B cell (primary cell): Measurements from ENCODE around the gene MYOM1. TPM values are rescaled to one million over a fixed set of nuclear protein-coding genes. Genes with fewer than 3 reads are reported as not detected.
A peak's percentile ranks its signal among the peaks of the same experiment; 100 is the strongest.

ENCODE experiments used
- ATAC-seq: fragments of 200-7000 bp; cut with Tn5 transposase; one replicate; pipeline ENCODE4 v1.10.0; 2021; ENCODE audit warnings: low read depth, mild to moderate bottlenecking, moderate number of reproducible peaks, moderate library complexity
- CTCF ChIA-PET: fragments of 350-600 bp; sonication (Branson Sonifier 250); formaldehyde crosslinking; loops from one replicate; lab custom pipeline; 2021; ENCODE audit warnings: antibody characterized with exemption, inconsistent platforms; lab: Charles Lee
- POLR2A ChIA-PET: fragments of 350-600 bp; sonication (Branson Sonifier 250); formaldehyde crosslinking; loops from one replicate; lab custom pipeline; 2021; ENCODE audit warnings: antibody characterized with exemption; lab: Charles Lee
- DNase-seq: peaks from one replicate; pipeline ENCODE4 v3.0.0; 2013
- H2AFZ ChIP-seq: 2 replicates; pipeline ENCODE4 v1.6.1; 2012; ENCODE audit warnings: mild to moderate bottlenecking, low read depth, low read length; ENCODE audit not compliant: insufficient read depth, poor library complexity, severe bottlenecking
- H3K27ac ChIP-seq, 2 donors: 1 replicate in 1 of 2; 2 replicates in 1 of 2; pipeline ENCODE4 v1.5.1; 2012 to 2013; ENCODE audit warnings: low read length in 2 of 2, mild to moderate bottlenecking in 2 of 2, moderate library complexity in 1 of 2
- H3K27me3 ChIP-seq, 4 experiments: fragments of 200-600 bp in 1 of 4; sonication (generic) in 1 of 4; replicated peaks in 1 of 4; 1 replicate in 2 of 4; 2 replicates in 2 of 4; pipeline versions ENCODE4 v1.6.1 to v1.7.0; 2013 to 2016; ENCODE audit warnings: low read length in 3 of 4, mild to moderate bottlenecking in 2 of 4, mixed read lengths in 1 of 4, moderate library complexity in 1 of 4; ENCODE audit not compliant: insufficient read depth in 4 of 4, control insufficient read depth in 3 of 4; ENCODE audit errors: control extremely low read depth in 1 of 4
- H3K36me3 ChIP-seq, 2 experiments: replicated peaks in 1 of 2; 1 replicate in 1 of 2; 2 replicates in 1 of 2; pipeline versions ENCODE4 v1.6.1 to v1.7.1; 2013; ENCODE audit warnings: low read length in 1 of 2; ENCODE audit not compliant: insufficient read depth in 2 of 2, control insufficient read depth in 1 of 2; ENCODE audit errors: control extremely low read depth in 1 of 2, extremely low read depth in 1 of 2
- H3K4me1 ChIP-seq, 2 donors: fragments of 200-600 bp in 1 of 2; sonication (generic) in 1 of 2; 1 replicate in 1 of 2; 2 replicates in 1 of 2; pipeline versions ENCODE4 v1.5.1 to v1.6.1; 2013 to 2017; ENCODE audit warnings: low read length in 2 of 2; ENCODE audit not compliant: control insufficient read depth in 2 of 2, insufficient read depth in 2 of 2
- H3K4me2 ChIP-seq: replicated peaks from 2 replicates; pipeline ENCODE3; 2012; ENCODE audit warnings: mild to moderate bottlenecking, low read depth, low read length; ENCODE audit not compliant: poor library complexity, severe bottlenecking
- H3K4me3 ChIP-seq, 5 experiments: fragments of 200-600 bp in 1 of 5; sonication (generic) in 1 of 5; 1 replicate in 3 of 5; 2 replicates in 2 of 5; pipeline versions ENCODE4 v1.5.1 to v1.7.0; 2011 to 2016; ENCODE audit warnings: low read length in 4 of 5, mild to moderate bottlenecking in 4 of 5, low read depth in 2 of 5, control low read depth in 1 of 5, moderate library complexity in 1 of 5; ENCODE audit not compliant: insufficient read depth in 1 of 5; ENCODE audit errors: control extremely low read depth in 1 of 5, extremely low read depth in 1 of 5
- H3K79me2 ChIP-seq: fragments of 200-600 bp; sonication (generic); one replicate; pipeline ENCODE4 v1.6.0; 2016; ENCODE audit warnings: low read length; ENCODE audit not compliant: control insufficient read depth, insufficient read depth
- H3K9ac ChIP-seq: fragments of 200-600 bp; sonication (generic); 2 replicates; pipeline ENCODE4 v1.6.1; 2017; ENCODE audit warnings: mild to moderate bottlenecking, low read length, moderate library complexity
- H3K9me3 ChIP-seq, 3 donors: one replicate each; pipeline versions ENCODE4 v1.6.1 to v1.7.1; 2013; ENCODE audit warnings: low read length in 2 of 3; ENCODE audit not compliant: control insufficient read depth in 2 of 3, insufficient read depth in 1 of 3; ENCODE audit errors: control extremely low read depth in 1 of 3
- H4K20me1 ChIP-seq: 2 replicates; pipeline ENCODE4 v1.6.0; 2012; ENCODE audit warnings: mild to moderate bottlenecking, low read length; ENCODE audit not compliant: insufficient read depth, control insufficient read depth, poor library complexity, severe bottlenecking
- H3K27ac Mint-ChIP-seq: one replicate; pipeline ENCODE4 v1.8.0; 2021; ENCODE audit warnings: mixed read lengths
- H3K27me3 Mint-ChIP-seq: one replicate; pipeline ENCODE4 v1.8.0; 2021; ENCODE audit warnings: mixed read lengths
- H3K4me1 Mint-ChIP-seq: one replicate; pipeline ENCODE4 v1.8.0; 2021; ENCODE audit warnings: mixed read lengths
- H3K4me3 Mint-ChIP-seq: one replicate; pipeline ENCODE4 v1.8.0; 2021; ENCODE audit warnings: mixed read lengths
- H3K9me3 Mint-ChIP-seq: one replicate; pipeline ENCODE4 v1.8.0; 2022; ENCODE audit warnings: mixed read lengths; ENCODE audit not compliant: insufficient read depth
- EZH2 ChIP-seq: IDR thresholded peaks from 2 replicates; pipeline ENCODE4 v1.6.1; 2012; ENCODE audit warnings: borderline replicate concordance, low read depth, mild to moderate bottlenecking, moderate library complexity, low read length; ENCODE audit not compliant: insufficient read depth, poor library complexity, severe bottlenecking
- WGBS: methylation state at CpG from one replicate; pipeline ENCODE4 v1.1.5; 2013; ENCODE audit warnings: missing lambda C conversion rate; ENCODE audit not compliant: insufficient coverage; 5-methylcytosine and 5-hydroxymethylcytosine counted together
- intact Hi-C: fragments of 100-400 bp; cut with micrococcal nuclease; formaldehyde crosslinking; loops from one replicate; pipeline ENCODE4 v1.10.0; 2022
- polyA plus RNA-seq: library from polyadenylated mRNA; depleted of rRNA; stranded (reverse); fragments of >200 nt; gene quantifications from 2 replicates; pipeline ENCODE4 v1.2.3, GENCODE V29; 2012
- total RNA-seq, 2 donors: library from RNA; stranded (reverse); fragments of 120-200 nt in 1 of 2; gene quantifications; 1 replicate in 1 of 2; 2 replicates in 1 of 2; pipeline versions ENCODE4 v1.2.3 to v1.2.4, GENCODE V29; 2013 to 2022
- TF ChIP-seq, protein P1 (sequence below): fragments of 200-600 bp; IDR thresholded peaks from one replicate; pipeline ENCODE4 v1.8.0; 2022; ENCODE audit warnings: antibody characterized with exemption, mild to moderate bottlenecking

MYOM1 gene
- total and polyA plus RNA-seq, 2 donors (not counting 1 experiment from before 2014, with no cell fraction given): 1.5 to 12.8 TPM

DNA sequence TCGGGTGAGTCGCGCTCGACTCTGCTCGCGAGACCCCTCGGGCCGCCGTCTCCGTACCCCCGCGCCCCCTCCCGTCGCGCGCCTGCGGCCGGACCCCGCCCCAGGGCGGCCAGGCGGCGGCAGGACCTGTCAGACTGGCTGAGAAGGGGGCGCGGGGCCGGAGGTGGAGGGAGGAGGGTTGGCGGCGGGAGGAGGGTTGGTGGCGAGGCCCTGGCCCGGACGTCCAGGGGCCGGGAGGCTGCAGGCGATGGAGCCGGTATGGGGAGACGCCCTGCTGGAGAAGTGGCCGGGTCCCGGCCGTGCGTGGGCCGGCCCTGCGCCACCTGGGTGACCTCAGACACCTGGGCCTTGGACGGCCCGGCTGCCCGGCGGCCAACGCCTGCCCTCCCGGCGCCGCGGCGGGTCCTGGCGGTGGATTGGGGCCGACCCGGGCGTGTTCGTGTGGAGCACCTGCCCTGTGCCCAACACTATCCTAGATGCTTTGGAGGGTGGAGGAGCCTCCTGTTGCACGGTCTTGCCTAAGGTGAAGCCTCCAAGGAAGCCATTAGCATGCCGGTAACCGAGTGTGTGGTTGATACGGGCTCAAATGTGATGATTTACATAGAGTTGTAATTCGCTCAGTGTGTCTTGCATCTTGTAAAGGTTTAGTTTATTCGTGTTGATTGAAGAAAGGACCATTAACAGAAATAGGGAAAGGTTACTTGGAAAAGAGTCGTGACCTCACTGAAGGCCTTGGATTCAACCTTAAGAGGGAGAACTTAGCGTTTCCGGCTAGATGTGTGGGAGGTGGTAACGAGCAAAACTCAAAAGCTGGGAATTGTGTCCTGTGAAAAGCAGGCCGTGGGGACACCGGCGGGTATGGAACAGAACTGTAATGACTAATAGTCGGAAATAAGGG lies 42.7 kb upstream of the MYOM1 start:
- intact Hi-C loops: loop anchor here (5.0 kb wide), 5 partner anchors 85 to 415 kb away; partner anchors contain the start of genes EMILIN2, LPIN2 and TGIF1
- Histone ChIP-seq H3K4me1 (peaks cover 70 to 72% of the 10 kb centered on the region in 2 donors), H3K27ac (peak overlapping the region; percentile 86 to 97), H3K9me3 (no peaks in the 10 kb centered on the region), H3K4me2 (peak overlapping the region; percentile 90), H3K36me3 (peaks cover 2 to 12% of the 10 kb centered on the region in 2 experiments), H4K20me1 (peaks cover 48% of the 10 kb centered on the region), H3K4me3 (peak overlapping the region; percentile 75 to 96 (median 86)), H3K27me3 (no peaks in the 10 kb centered on the region), H3K9ac (peak overlapping the region; percentile 96), H3K79me2 (peaks cover 91% of the 10 kb centered on the region), H2AFZ (peak overlapping the region; percentile 81)
- peak; percentile 16 for ATAC-seq
- TF ChIP-seq, protein P1, sequence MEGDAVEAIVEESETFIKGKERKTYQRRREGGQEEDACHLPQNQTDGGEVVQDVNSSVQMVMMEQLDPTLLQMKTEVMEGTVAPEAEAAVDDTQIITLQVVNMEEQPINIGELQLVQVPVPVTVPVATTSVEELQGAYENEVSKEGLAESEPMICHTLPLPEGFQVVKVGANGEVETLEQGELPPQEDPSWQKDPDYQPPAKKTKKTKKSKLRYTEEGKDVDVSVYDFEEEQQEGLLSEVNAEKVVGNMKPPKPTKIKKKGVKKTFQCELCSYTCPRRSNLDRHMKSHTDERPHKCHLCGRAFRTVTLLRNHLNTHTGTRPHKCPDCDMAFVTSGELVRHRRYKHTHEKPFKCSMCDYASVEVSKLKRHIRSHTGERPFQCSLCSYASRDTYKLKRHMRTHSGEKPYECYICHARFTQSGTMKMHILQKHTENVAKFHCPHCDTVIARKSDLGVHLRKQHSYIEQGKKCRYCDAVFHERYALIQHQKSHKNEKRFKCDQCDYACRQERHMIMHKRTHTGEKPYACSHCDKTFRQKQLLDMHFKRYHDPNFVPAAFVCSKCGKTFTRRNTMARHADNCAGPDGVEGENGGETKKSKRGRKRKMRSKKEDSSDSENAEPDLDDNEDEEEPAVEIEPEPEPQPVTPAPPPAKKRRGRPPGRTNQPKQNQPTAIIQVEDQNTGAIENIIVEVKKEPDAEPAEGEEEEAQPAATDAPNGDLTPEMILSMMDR: no peak
- TF ChIP-seq EZH2: no peak
- under 1% methylated on average over 68 of the region's 69 CpGs for WGBS
- CTCF ChIA-PET: interaction anchor here (0.6 to 3.1 kb wide), 9 partner anchors 14 to 404 kb away, joined by 3 to 20 read pairs (median 6); partner anchors contain the start of gene MYL12A
- POLR2A ChIA-PET: interaction anchor here (0.5 to 2.5 kb wide), 7 partner anchors 10 to 642 kb away, joined by 3 to 35 read pairs (median 4); partner anchors contain the start of gene MYL12A
- H3K27ac Mint-ChIP-seq: peak overlapping the region; percentile 100
- peak; percentile 64 for DNase-seq
- H3K9me3 Mint-ChIP-seq: no peaks in the 10 kb centered on the region
- H3K4me1 Mint-ChIP-seq: peaks cover 77% of the 10 kb centered on the region
- no peaks in the 10 kb centered on the region for H3K27me3 Mint-ChIP-seq
- peak overlapping the region; percentile 88 for H3K4me3 Mint-ChIP-seq
